Measurements from ENCODE around the gene RPS17. TPM values are rescaled to one million over a fixed set of nuclear protein-coding genes. Genes with fewer than 3 reads are reported as not detected.

Gene RPS17
- total RNA-seq (1,000 to 10,000 TPM; 1,463 to 4,003 (median 3,231) TPM), polyA plus RNA-seq (1,000 to 10,000 TPM; 3,825 to 6,196 (median 4,592) TPM)

DNA sequence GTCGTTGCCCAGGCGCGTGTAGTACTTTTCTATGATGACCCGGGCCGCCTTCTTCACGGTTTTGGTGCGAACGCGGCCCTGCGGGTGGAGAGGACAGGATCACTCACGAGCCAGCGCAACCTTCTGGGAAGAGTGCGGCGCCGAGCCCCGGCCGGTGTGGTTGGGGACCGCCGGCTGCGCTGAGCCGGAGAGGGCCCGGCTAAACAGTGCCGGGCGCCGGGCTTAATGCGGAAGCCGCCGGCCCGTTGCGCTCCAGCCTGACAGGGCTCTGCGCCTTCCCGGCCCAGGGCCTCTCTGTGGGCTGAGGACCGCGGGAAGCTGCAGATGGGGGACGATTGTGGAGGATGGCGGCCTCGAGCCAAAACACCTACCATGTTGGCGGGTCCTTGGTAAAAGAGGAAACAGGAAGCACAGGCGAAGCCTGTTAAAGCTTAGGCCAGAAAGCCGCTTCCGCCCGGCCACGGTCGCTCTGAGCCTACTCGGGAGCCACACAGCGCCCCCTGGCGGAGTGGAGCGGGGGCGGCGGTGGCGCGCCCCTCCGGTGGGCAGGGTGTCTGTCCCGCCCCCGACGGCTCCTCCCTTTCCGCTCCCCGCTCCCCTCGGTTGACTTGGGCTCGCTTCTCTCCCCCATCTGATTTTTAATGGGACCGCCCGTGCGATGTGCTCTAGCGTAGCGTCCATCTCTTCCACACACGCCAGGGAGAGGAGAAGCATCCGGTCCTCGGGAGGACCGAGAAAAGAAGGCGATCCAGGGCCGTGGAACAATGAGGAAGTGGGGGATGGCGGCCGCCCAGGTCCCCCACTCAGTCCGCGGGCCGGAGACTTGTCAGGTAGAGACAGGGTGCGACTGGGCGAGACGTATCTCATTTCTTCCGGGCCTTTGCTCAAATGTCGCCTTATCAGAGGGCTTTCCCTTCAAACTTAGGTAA lies at the start of gene RPS17:
Gene RPS17, minus strand, starts transcription at position 403 of the 929 bp plus-strand sequence. Its CDS starts 29 bp downstream, at position 374.
- Histone ChIP-seq H3K27ac (peak within 1 kb of the TSS; percentile 85 to 93 (median 92)), H3K9me3 (no peaks in the 10 kb centered on the region), H3K4me1 (peaks cover 0 to 30% (median 20%) of the 10 kb centered on the region in 4 donors), H3K4me3 (peak within 1 kb of the TSS; percentile 64 to 77 (median 72)), H3K27me3 (no peaks in the 10 kb centered on the region), H3K36me3 (peaks cover 14 to 46% (median 26%) of the 10 kb centered on the region in 4 donors)
- peak; percentile 98 for DNase-seq
- 0% methylated on average over 81 of the region's 81 CpGs for WGBS, 2 donors
- intact Hi-C loops (cut with DNase I) = loop anchor here (1.0 to 5.0 kb wide), 3 partner anchors 107 to 272 kb away; partner anchors contain the start of gene CPEB1
- TF ChIP-seq POLR2A (IDR thresholded peaks at IDR 0.05) = peak; percentile 73 to 79
- TF ChIP-seq CTCF (IDR thresholded peaks at IDR 0.05) = peak; percentile 96 to 99 (median 97)
- peak; percentile 80 to 97 (median 95) for TF ChIP-seq POLR2AphosphoS5 (IDR thresholded peaks at IDR 0.05)
- peak in 1 of 4 donors; percentile 3 for TF ChIP-seq EP300 (IDR thresholded peaks at IDR 0.05)

DNA sequence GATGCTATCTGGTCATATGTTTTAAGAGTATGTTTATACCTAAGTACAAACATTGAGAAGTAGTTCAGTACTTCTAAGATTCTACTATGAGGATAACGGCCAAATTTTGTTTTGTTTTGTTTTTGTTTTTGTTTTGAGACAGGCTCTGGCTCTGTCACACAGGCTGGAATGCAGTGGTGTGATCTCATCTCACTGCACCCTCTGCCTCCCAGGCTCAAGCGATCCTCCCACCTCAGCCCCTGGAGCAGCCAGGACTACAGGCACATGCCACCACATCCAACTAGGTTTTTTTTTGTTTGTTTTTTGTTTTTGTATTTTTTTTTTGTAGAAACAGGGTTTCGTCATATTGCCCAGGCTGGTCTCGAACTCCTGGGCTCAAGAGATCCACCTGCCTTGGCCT lies 47.5 kb upstream of the RPS17 start:
- TF ChIP-seq POLR2AphosphoS5 (IDR thresholded peaks at IDR 0.05) = no peak
- TF ChIP-seq EP300 (IDR thresholded peaks at IDR 0.05) = no peak
- no peak for TF ChIP-seq CTCF (IDR thresholded peaks at IDR 0.05)
- no peak for TF ChIP-seq POLR2A (IDR thresholded peaks at IDR 0.05)
- Histone ChIP-seq H3K27me3 (no peaks in the 10 kb centered on the region), H3K36me3 (no peaks in the 10 kb centered on the region), H3K27ac (no peak overlapping the region), H3K4me1 (no peaks in the 10 kb centered on the region), H3K4me3 (no peak overlapping the region), H3K9me3 (no peaks in the 10 kb centered on the region)
- WGBS, 2 donors = 62 to 73% methylated on average over 4 of the region's 4 CpGs
- no peak for DNase-seq
- intact Hi-C loops (cut with DNase I) = no loop called here

- Histone ChIP-seq H3K4me1 (no peaks in the 10 kb centered on the region), H3K27ac (no peak overlapping the region), H3K4me3 (no peak overlapping the region), H3K27me3 (no peaks in the 10 kb centered on the region), H3K36me3 (no peaks in the 10 kb centered on the region), H3K9me3 (no peaks in the 10 kb centered on the region)
- WGBS, 2 donors = 51 to 54% methylated on average over 3 of the region's 3 CpGs
- intact Hi-C loops (cut with DNase I) = no loop called here
- no peak for TF ChIP-seq POLR2A (IDR thresholded peaks at IDR 0.05)
- no peak for TF ChIP-seq POLR2AphosphoS5 (IDR thresholded peaks at IDR 0.05)
- TF ChIP-seq EP300 (IDR thresholded peaks at IDR 0.05) = no peak
- no peak for TF ChIP-seq CTCF (IDR thresholded peaks at IDR 0.05)
- no peak for DNase-seq
These were observed 44.8 kb upstream of the RPS17 start for GRCh38 chr15:82585072-82585471.

DNA sequence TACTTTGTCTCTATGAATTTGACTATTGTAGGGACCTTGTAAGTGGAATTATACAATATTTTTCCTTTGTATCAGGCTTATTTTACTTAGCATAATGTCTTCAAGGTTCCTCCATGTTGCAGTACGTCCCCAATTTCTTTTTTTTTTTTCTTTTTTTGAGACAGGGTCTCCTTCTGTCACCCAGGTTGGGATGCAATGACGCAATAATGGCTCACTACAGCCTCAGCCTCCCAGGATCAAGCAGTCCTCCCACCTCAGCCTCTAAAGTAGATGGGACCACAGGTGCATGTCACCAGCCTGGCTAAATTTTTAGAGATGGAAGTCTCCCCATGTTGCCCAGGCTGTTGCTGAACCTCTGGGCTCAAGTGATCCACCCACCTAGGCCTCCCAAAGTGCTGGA lies 40.5 kb upstream of the RPS17 start:
- 74 to 82% methylated on average over 2 of the region's 2 CpGs for WGBS, 2 donors

More for the DNA sequence above, 40.5 kb upstream of the RPS17 start:
- intact Hi-C loops (cut with DNase I) = no loop called here
- no peak for DNase-seq
- no peak overlapping the region for H3K27ac ChIP-seq
- TF ChIP-seq POLR2A (IDR thresholded peaks at IDR 0.05) (no peak), POLR2AphosphoS5 (IDR thresholded peaks at IDR 0.05) (no peak), CTCF (IDR thresholded peaks at IDR 0.05) (no peak), EP300 (IDR thresholded peaks at IDR 0.05) (no peak)
- H3K9me3 ChIP-seq = no peaks in the 10 kb centered on the region
- H3K4me1 ChIP-seq = no peaks in the 10 kb centered on the region
- H3K27me3 ChIP-seq = no peaks in the 10 kb centered on the region
- H3K36me3 ChIP-seq = no peaks in the 10 kb centered on the region
- no peak overlapping the region for H3K4me3 ChIP-seq

Measured in sigmoid colon (tissue), 7 donors.